Fibroblast of lung (primary cell): ENCODE data around the gene SIPA1L3. TPM values are rescaled to one million over a fixed set of nuclear protein-coding genes. Genes with fewer than 3 reads are reported as not detected.

Experiments used
- DNase-seq, 2 donors: peaks; one replicate each; pipeline versions ENCODE4 v3.0.0 to v3.0.0-alpha.2; 2010; ENCODE audit warnings: low read depth in 2 of 2
- H2AFZ ChIP-seq: 2 replicates; pipeline ENCODE4 v1.5.1; 2012; ENCODE audit warnings: low read length, control low read depth, inconsistent platforms
- H3K27ac ChIP-seq: 2 replicates; pipeline ENCODE4 v1.5.1; 2011; ENCODE audit warnings: low read length, control low read depth; ENCODE audit not compliant: insufficient read depth
- H3K27me3 ChIP-seq: 2 replicates; pipeline ENCODE4 v1.5.1; 2011; ENCODE audit warnings: mild to moderate bottlenecking, low read length; ENCODE audit not compliant: control insufficient read depth, insufficient read depth
- H3K36me3 ChIP-seq: 2 replicates; pipeline ENCODE4 v1.5.1; 2011; ENCODE audit warnings: low read length; ENCODE audit not compliant: control insufficient read depth, insufficient read depth
- H3K4me1 ChIP-seq: 2 replicates; pipeline ENCODE4 v1.5.1; 2011; ENCODE audit warnings: low read length; ENCODE audit not compliant: control insufficient read depth, insufficient read depth; ENCODE audit errors: extremely low read depth
- H3K4me2 ChIP-seq: 2 replicates; pipeline ENCODE4 v1.5.1; 2011; ENCODE audit warnings: low read length, control low read depth; ENCODE audit not compliant: insufficient read depth; ENCODE audit errors: extremely low read depth
- H3K4me3 ChIP-seq, 4 experiments: fragments of 200-600 bp in 1 of 4; sonication (generic) in 1 of 4; replicated peaks in 1 of 4; 2 replicates each; pipeline ENCODE4 v1.5.1; 2011 to 2016; ENCODE audit warnings: low read length in 4 of 4, low read depth in 3 of 4, mild to moderate bottlenecking in 3 of 4, control low read depth in 2 of 4, inconsistent platforms in 1 of 4, mixed read lengths in 1 of 4; ENCODE audit not compliant: insufficient read depth in 1 of 4; ENCODE audit errors: control extremely low read depth in 1 of 4
- H3K79me2 ChIP-seq: 2 replicates; pipeline ENCODE4 v1.5.1; 2012; ENCODE audit warnings: mild to moderate bottlenecking, low read length, inconsistent platforms; ENCODE audit not compliant: control insufficient read depth, insufficient read depth
- H3K9ac ChIP-seq: 2 replicates; pipeline ENCODE4 v1.5.1; 2011; ENCODE audit warnings: mild to moderate bottlenecking, low read length, control low read depth; ENCODE audit not compliant: insufficient read depth
- H3K9me3 ChIP-seq: 2 replicates; pipeline ENCODE4 v1.5.1; 2012; ENCODE audit warnings: low read depth, low read length; ENCODE audit not compliant: control insufficient read depth, insufficient read depth
- H4K20me1 ChIP-seq: 2 replicates; pipeline ENCODE4 v1.5.1; 2011; ENCODE audit warnings: low read length; ENCODE audit not compliant: control insufficient read depth, insufficient read depth; ENCODE audit errors: extremely low read depth
- EZH2 ChIP-seq: IDR thresholded peaks from 2 replicates; pipeline ENCODE4 v1.5.1; 2012; ENCODE audit warnings: low read length, control low read depth, mild to moderate bottlenecking; ENCODE audit errors: missing control alignments
- polyA plus RNA-seq, 2 donors: library from polyadenylated mRNA; depleted of rRNA in 1 of 2; stranded (reverse) in 1 of 2; unstranded in 1 of 2; fragments of >200 nt; gene quantifications; 2 replicates each; pipeline ENCODE4 v1.2.1, GENCODE V29; 2011 to 2012; ENCODE audit warnings: missing spikeins in 1 of 2
- total RNA-seq: library from RNA; depleted of rRNA; stranded (reverse); fragments of >200 nt; gene quantifications from 2 replicates; pipeline ENCODE4 v1.2.1, GENCODE V29; 2014
- TF ChIP-seq, protein P1 (sequence below), 2 donors: IDR thresholded peaks in 1 of 2; conservative IDR thresholded peaks in 1 of 2; 1 replicate in 1 of 2; 2 replicates in 1 of 2; pipeline ENCODE4 v1.5.1; 2011 to 2012; ENCODE audit warnings: low read length in 2 of 2, control low read depth in 1 of 2, inconsistent platforms in 1 of 2, low read depth in 1 of 2, mild to moderate bottlenecking in 1 of 2

SIPA1L3 gene
- total and polyA plus RNA-seq, 2 donors (not counting 1 experiment from before 2014, with no cell fraction given) = 3.7 to 10.1 TPM

- Histone ChIP-seq H4K20me1 (no peaks in the 10 kb centered on the region), H3K36me3 (no peaks in the 10 kb centered on the region), H2AFZ (no peak overlapping the region), H3K79me2 (peaks cover 11% of the 10 kb centered on the region), H3K4me3 (no peak overlapping the region), H3K9ac (no peak overlapping the region), H3K27me3 (no peaks in the 10 kb centered on the region), H3K4me1 (no peaks in the 10 kb centered on the region), H3K9me3 (no peaks in the 10 kb centered on the region), H3K27ac (no peak overlapping the region), H3K4me2 (no peak overlapping the region)
- DNase-seq = no peak
- TF ChIP-seq EZH2 = no peak
These were observed 47.4 kb downstream of the SIPA1L3 start for GRCh38 chr19:37954421-37954874.

- Histone ChIP-seq H3K27me3 (no peaks in the 10 kb centered on the region), H2AFZ (no peak overlapping the region), H3K4me1 (no peaks in the 10 kb centered on the region), H4K20me1 (no peaks in the 10 kb centered on the region), H3K36me3 (no peaks in the 10 kb centered on the region), H3K4me2 (no peak overlapping the region), H3K9ac (no peak overlapping the region), H3K9me3 (no peaks in the 10 kb centered on the region), H3K79me2 (peaks cover 11% of the 10 kb centered on the region), H3K27ac (no peak overlapping the region), H3K4me3 (no peak overlapping the region)
- no peak for DNase-seq
- TF ChIP-seq, protein P1, sequence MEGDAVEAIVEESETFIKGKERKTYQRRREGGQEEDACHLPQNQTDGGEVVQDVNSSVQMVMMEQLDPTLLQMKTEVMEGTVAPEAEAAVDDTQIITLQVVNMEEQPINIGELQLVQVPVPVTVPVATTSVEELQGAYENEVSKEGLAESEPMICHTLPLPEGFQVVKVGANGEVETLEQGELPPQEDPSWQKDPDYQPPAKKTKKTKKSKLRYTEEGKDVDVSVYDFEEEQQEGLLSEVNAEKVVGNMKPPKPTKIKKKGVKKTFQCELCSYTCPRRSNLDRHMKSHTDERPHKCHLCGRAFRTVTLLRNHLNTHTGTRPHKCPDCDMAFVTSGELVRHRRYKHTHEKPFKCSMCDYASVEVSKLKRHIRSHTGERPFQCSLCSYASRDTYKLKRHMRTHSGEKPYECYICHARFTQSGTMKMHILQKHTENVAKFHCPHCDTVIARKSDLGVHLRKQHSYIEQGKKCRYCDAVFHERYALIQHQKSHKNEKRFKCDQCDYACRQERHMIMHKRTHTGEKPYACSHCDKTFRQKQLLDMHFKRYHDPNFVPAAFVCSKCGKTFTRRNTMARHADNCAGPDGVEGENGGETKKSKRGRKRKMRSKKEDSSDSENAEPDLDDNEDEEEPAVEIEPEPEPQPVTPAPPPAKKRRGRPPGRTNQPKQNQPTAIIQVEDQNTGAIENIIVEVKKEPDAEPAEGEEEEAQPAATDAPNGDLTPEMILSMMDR (conservative IDR thresholded peaks at IDR 0.05 in 1 of 2, IDR thresholded peaks at IDR 0.05 in 1 of 2; ENCODE audit: low read depth in 1 of 2, low read length in 2 of 2) = no peak
- TF ChIP-seq EZH2 = no peak
These were observed 49.0 kb downstream of the SIPA1L3 start for GRCh38 chr19:37955986-37956385.

GRCh38 chr19:37957176-37957575, 50.2 kb downstream of the SIPA1L3 start:
- Histone ChIP-seq H3K36me3 (no peaks in the 10 kb centered on the region), H2AFZ (no peak overlapping the region), H3K4me2 (no peak overlapping the region), H4K20me1 (no peaks in the 10 kb centered on the region), H3K4me1 (no peaks in the 10 kb centered on the region), H3K27me3 (no peaks in the 10 kb centered on the region), H3K79me2 (peaks cover 11% of the 10 kb centered on the region), H3K27ac (no peak overlapping the region), H3K9ac (no peak overlapping the region), H3K4me3 (no peak overlapping the region), H3K9me3 (no peaks in the 10 kb centered on the region)
- TF ChIP-seq, protein P1 (conservative IDR thresholded peaks at IDR 0.05 in 1 of 2, IDR thresholded peaks at IDR 0.05 in 1 of 2; ENCODE audit: low read depth in 1 of 2, low read length in 2 of 2) = no peak
- TF ChIP-seq EZH2 = no peak
- no peak for DNase-seq
